Stromal cell of bone marrow (primary cell): ENCODE results near the gene FBXW4.

Source experiments
- DNase-seq: peaks from one replicate; pipeline ENCODE4 v3.0.0-alpha.2; 2012; ENCODE audit warnings: low read depth

Gene FBXW4

GRCh38 chr10:101566333-101567164 lies 128.4 kb downstream of the FBXW4 start:
- no peak for DNase-seq

GRCh38 chr10:101565936-101566332 lies 129.0 kb downstream of the FBXW4 start:
- no peak for DNase-seq

- no peak for DNase-seq
These were observed 129.5 kb downstream of the FBXW4 start for GRCh38 chr10:101565370-101565900.

GRCh38 chr10:101564490-101564991 lies 130.4 kb downstream of the FBXW4 start:
- DNase-seq, result no peak

- no peak for DNase-seq
These were observed 131.4 kb downstream of the FBXW4 start for GRCh38 chr10:101563497-101564040.

- no peak for DNase-seq
These were observed 132.0 kb downstream of the FBXW4 start for GRCh38 chr10:101563007-101563406.

GRCh38 chr10:101562231-101562630 lies 132.7 kb downstream of the FBXW4 start:
- DNase-seq, result no peak

GRCh38 chr10:101561068-101561915 lies 133.7 kb downstream of the FBXW4 start:
- no peak for DNase-seq
